ENCODE results near the gene GGT1.
"Not testable (repeated sequence)": the region's sequence is repeated elsewhere in the genome, so short reads cannot be mapped to it uniquely, and the experiment has no call there.

Gene GGT1

DNA sequence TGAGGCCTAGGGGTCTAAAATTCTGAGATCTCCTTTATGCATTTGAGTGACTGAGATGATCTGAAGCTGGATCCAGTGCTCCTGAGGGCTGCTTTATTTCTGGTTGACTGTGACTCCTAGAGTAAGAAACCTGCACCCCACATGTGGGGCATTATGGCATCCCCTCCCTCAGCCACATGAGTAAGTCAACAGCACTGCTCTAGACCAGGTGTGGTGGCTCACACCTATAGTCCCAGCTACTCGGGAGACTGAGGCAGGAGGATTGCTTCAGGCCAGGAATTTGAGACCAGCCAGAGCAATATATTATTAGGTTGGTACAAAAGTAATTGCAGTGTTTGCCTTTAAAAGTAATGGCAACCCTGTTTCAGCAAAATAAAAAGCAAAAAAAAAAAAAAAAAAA is 39.3 kb downstream of the GGT1 start:
- DNase-seq = not testable (repeated sequence)

DNA sequence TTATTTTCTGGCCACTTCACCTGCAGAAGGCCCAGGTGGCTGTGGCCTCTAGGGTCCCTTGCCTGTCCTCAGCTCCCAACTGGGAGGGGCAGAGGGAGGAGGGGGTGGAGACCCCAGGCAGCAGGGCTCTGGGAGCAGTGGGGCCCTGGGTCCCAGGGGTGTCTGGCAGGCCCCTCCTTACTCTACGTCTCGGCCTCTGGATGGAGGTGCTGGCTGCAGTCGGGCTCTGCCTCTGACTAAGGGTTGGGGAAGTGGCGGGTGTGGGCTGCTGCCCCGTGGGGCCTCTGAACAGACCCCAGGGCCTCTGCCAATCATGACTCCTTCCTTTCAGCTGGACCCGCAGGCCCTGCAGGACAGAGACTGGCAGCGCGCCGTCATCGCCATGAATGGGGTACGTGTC is 41.4 kb downstream of the GGT1 start:
- DNase-seq = not testable (repeated sequence)

DNA sequence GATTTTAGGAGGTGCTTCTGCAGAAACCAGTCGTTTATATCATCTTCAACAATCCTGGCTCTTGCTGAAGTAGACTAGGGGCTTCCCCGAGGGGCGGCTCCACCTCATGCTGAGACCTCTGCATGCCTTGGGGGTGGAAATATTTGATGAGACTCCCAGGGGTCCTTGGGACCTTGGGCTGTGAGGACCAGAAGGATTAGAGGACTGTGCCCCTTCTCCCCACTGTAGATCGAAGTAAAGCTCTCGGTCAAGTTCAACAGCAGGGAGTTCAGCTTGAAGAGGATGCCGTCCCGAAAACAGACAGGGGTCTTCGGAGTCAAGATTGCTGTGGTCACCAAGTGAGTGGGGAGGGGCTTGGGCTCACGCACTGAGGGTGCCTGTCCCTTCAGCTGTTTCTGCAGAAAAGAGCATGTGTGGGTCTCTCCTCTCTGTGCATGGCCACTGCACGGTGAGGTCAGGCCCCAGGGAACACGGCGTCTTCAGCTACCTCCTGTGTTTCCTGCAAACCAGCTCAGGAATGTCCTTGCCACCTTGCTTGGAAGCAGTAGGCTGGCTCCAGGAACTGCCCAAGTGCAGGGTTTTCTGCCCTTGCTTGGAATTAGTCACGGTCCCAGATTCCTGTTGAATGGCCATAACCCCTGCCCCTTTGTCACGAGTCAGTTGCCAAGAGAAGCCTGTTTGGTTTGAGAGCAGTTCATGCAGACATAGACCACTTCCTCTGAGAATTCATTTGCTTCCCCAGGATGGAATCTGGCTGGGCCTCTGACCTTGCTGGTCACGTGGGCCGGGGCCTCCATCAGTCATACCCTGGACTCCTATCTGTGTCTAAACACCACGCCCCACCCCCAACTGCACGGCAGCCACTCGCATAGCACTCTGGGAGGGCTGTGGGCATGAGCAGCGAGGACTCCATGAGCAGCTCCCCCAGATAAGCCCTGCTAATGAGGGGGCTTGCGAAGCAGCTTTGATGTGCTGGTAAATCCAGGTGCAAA is 42.7 kb downstream of the GGT1 start:
- not testable (repeated sequence) for DNase-seq

DNA sequence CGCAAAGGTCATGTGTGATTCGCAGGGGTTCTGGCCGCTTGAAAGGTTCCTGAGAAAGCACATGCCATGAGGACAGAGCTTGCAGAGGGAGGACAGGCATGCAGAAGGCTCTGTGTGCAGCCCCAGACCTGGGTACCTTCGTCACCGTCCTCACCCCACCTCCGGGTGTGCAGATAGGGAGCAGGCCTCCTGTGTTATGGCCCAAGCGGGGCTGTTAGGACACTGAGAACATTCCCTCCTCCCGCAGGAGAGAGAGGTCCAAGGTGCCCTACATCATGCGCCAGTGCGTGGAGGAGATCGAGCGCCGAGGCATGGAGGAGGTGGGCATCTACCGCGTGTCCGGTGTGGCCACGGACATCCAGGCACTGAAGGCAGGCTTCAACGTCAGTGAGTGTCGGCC is 43.8 kb downstream of the GGT1 start:
- DNase-seq = not testable (repeated sequence)

DNA sequence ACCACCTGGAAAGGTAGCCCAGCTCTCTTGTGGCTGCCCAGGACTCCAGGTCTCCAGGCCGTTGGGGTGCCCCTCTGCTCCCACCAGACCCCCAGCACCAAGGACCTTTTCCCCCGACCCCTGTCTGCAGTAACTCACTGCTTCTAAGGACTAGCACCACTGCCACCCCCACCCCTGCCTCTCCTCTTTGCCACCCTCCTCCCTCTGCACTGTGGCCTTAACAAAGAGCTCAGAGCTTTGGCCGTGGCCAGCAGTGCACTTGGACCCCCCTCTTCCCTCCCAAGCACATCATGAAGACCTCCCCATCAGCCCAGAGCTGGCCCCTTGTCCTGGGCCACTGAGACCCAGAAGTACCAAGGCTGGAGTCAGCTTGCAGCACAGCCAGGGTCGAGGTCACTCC is 46.4 kb downstream of the GGT1 start:
- not testable (repeated sequence) for DNase-seq

DNA sequence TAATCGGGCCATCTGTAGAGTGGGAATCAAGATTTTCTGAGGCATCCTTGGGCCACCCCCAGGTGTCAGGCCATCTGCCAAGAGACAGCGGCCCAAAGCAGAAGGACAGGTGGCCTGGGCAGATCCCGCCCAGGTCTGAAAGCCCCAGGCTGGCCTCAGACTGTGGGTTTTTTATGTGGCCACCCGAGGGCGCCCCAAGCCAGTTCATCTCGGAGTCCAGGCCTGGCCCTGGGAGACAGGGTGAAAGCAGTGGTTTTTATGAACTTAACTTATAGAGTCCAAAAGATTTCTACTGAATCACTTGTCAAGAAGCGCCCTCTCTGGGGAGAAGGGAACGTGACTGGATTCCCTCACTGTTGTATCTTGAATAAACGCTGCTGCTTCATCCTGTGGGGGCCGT is 47.9 kb downstream of the GGT1 start:
- not testable (repeated sequence) for DNase-seq

DNA sequence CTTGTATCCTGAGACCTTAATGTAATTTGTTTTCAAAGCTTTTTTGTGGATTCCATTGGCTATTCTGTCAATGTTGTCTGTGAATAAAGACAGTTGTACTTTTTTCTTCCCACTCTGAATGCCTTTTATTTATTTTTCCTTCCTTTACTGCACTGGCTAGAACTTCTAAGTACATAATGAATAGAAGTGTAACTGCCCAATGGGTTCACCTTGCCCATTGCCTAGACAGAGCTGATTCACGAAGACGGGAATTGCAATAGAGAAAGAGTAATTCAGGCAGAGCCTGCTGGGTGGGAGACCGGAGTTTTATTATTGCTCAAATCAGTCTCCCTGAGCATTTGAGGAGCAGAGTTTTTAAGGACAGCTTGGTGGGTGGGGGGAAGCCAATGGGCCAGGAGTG is 62.4 kb downstream of the GGT1 start:
- DNase-seq = not testable (repeated sequence)

DNA sequence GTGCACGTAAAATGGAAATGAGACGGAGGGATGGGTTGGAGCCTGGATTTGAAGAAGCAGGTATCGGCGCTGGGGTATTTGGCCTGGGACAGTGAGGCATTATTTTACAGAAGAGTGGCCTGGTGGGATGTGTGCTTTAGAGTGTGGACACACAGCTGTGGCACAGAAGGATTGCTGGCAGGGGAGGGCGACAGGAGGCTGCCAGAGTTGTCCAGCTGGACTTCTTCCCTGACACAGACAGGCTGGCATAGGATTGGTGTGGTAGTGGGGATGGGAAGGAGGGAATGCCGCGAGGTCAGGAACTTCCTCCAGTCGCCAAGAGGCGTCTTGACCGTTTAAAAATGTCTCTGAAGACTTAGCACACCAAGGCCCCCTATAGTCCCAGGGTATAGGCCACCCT is 64.9 kb downstream of the GGT1 start:
- not testable (repeated sequence) for DNase-seq

DNA sequence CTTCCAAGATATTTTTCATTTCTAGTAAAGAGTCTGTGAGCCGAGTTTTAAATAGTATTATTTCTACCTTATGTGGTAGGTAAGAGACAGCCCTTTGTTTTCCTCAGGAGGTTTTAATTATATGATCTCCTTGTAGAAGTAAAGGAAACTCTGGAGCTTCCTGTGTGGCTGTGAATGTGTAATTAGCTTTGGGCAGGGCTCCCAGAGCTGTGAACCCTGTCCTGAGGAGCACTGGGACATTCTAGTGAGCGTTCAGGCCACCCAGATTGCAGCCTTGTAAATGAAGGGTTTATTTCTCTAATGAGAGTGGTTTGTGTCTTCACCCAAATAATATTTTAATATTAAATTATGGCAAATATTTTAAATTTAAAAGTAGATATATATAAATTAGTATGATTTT is 69.5 kb downstream of the GGT1 start:
- DNase-seq = not testable (repeated sequence)
